GM15510 (cell line): ENCODE results near the gene SLC12A3.

Source experiments
- POLR2A ChIP-seq: IDR thresholded peaks from 3 replicates; pipeline ENCODE4 v1.6.1; 2011; ENCODE audit warnings: borderline replicate concordance; ENCODE audit not compliant: insufficient read length; ENCODE audit errors: extremely low read depth

SLC12A3 gene

GRCh38 chr16:56871172-56871593 is 6.2 kb downstream of the SLC12A3 start:
- TF ChIP-seq POLR2A = no peak

GRCh38 chr16:56872863-56873391 is 7.9 kb downstream of the SLC12A3 start:
- TF ChIP-seq POLR2A = no peak

- no peak for TF ChIP-seq POLR2A
Measured at GRCh38 chr16:56874800-56875199, 9.8 kb downstream of the SLC12A3 start.

- no peak for TF ChIP-seq POLR2A
Measured at GRCh38 chr16:56876048-56876447, 11.0 kb downstream of the SLC12A3 start.

- no peak for TF ChIP-seq POLR2A
Measured at GRCh38 chr16:56877486-56878182, 12.6 kb downstream of the SLC12A3 start.

- TF ChIP-seq POLR2A = no peak
Measured at GRCh38 chr16:56878282-56878854, 13.4 kb downstream of the SLC12A3 start.

- TF ChIP-seq POLR2A = no peak
Measured at GRCh38 chr16:56879276-56879675, 14.3 kb downstream of the SLC12A3 start.

- no peak for TF ChIP-seq POLR2A
Measured at GRCh38 chr16:56880176-56880575, 15.2 kb downstream of the SLC12A3 start.

- TF ChIP-seq POLR2A = no peak
Measured at GRCh38 chr16:56880685-56881084, 15.7 kb downstream of the SLC12A3 start.

- no peak for TF ChIP-seq POLR2A
Measured at GRCh38 chr16:56882077-56882800, 17.2 kb downstream of the SLC12A3 start.

- TF ChIP-seq POLR2A = no peak
Measured at GRCh38 chr16:56883586-56883985, 18.6 kb downstream of the SLC12A3 start.

GRCh38 chr16:56884026-56884582 is 19.1 kb downstream of the SLC12A3 start:
- TF ChIP-seq POLR2A = no peak

GRCh38 chr16:56885446-56886162 is 20.6 kb downstream of the SLC12A3 start:
- no peak for TF ChIP-seq POLR2A

- no peak for TF ChIP-seq POLR2A
Measured at GRCh38 chr16:56886296-56886695, 21.3 kb downstream of the SLC12A3 start.
